Upper lobe of left lung (tissue), 4 donors: ENCODE measurements around the gene SAP30BP.

Source experiments
- CTCF ChIP-seq, 6 experiments: fragments of 450-650 bp in 4 of 6; fragments of 200-600 bp in 2 of 6; sonication (generic) in 2 of 6; IDR thresholded peaks; one replicate each; pipeline ENCODE4 v1.5.1; 2016 to 2019; ENCODE audit warnings: antibody characterized with exemption in 6 of 6
- EP300 ChIP-seq, 4 donors: sonication (generic); formaldehyde crosslinking; IDR thresholded peaks; one replicate each; pipeline ENCODE4 v1.5.1; 2017; ENCODE audit warnings: antibody characterized with exemption in 4 of 4, control low read depth in 2 of 4
- POLR2A ChIP-seq, 4 donors: fragments of 450-650 bp; IDR thresholded peaks; one replicate each; pipeline ENCODE4 v1.5.1; 2016 to 2017; ENCODE audit warnings: antibody characterized with exemption in 4 of 4, mild to moderate bottlenecking in 2 of 4

- TF ChIP-seq POLR2A (IDR thresholded peaks at IDR 0.05) = no peak
- TF ChIP-seq CTCF (IDR thresholded peaks at IDR 0.05) = no peak
- TF ChIP-seq EP300 (IDR thresholded peaks at IDR 0.05) = no peak
Measured at GRCh38 chr17:75640556-75641119, 26.5 kb upstream of the SAP30BP start.
